MCF 10A (cell line): ENCODE results near the gene EPS8L3. TPM values are rescaled to one million over a fixed set of nuclear protein-coding genes. Genes with fewer than 3 reads are reported as not detected.

Source experiments
- BruUV-seq: library from RNA; stranded (reverse); fragments of 400-500 nt; replicated peaks from 2 replicates; lab custom pipeline; 2021; lab: Mats Ljungman, UMichigan
- CTCF ChIA-PET: fragments of 300-600 bp; sonication (Branson Sonifier 250); formaldehyde crosslinking; extraction: SDS; loops from one replicate; lab custom pipeline; 2021; ENCODE audit warnings: antibody characterized with exemption, inconsistent platforms; lab: Yijun Ruan, JAX
- POLR2A ChIA-PET: fragments of 300-600, 350-650 bp; sonication (Branson Sonifier 250); formaldehyde crosslinking; extraction: SDS; loops from one replicate; lab custom pipeline; 2020; ENCODE audit warnings: antibody characterized with exemption, inconsistent platforms; lab: Yijun Ruan, JAX
- DNase-seq: peaks from one replicate; pipeline ENCODE4 v3.0.0-alpha.2; 2018; ENCODE audit not compliant: unreplicated experiment
- H3K27ac Mint-ChIP-seq: one replicate; pipeline ENCODE4 v1.8.0; 2022; ENCODE audit warnings: mild to moderate bottlenecking, low read depth, mixed read lengths; ENCODE audit not compliant: unreplicated experiment
- H3K27me3 Mint-ChIP-seq: one replicate; pipeline ENCODE4 v1.8.0; 2022; ENCODE audit warnings: mixed read lengths; ENCODE audit not compliant: insufficient read depth, unreplicated experiment
- H3K36me3 Mint-ChIP-seq: one replicate; pipeline ENCODE4 v1.8.0; 2022; ENCODE audit warnings: mild to moderate bottlenecking, moderate library complexity, mixed read lengths; ENCODE audit not compliant: insufficient read depth, unreplicated experiment
- H3K4me1 Mint-ChIP-seq: one replicate; pipeline ENCODE4 v1.8.0; 2022; ENCODE audit warnings: mixed read lengths; ENCODE audit not compliant: insufficient read depth, unreplicated experiment
- H3K4me3 Mint-ChIP-seq: one replicate; pipeline ENCODE4 v1.8.0; 2022; ENCODE audit warnings: mild to moderate bottlenecking, moderate library complexity, mixed read lengths; ENCODE audit not compliant: unreplicated experiment
- H3K9me3 Mint-ChIP-seq: one replicate; pipeline ENCODE4 v1.8.0; 2022; ENCODE audit warnings: mixed read lengths; ENCODE audit not compliant: unreplicated experiment
- CTCF ChIP-seq: fragments of 200-600 bp; IDR thresholded peaks from one replicate; pipeline ENCODE4 v1.8.0; 2022; ENCODE audit warnings: antibody characterized with exemption, mild to moderate bottlenecking; ENCODE audit not compliant: unreplicated experiment
- intact Hi-C: fragments of 100-400 bp; cut with micrococcal nuclease; formaldehyde crosslinking; loops from 2 replicates; pipeline ENCODE4 v1.14.1; 2022
- total RNA-seq: library from RNA; stranded (reverse); gene quantifications from 2 replicates; pipeline ENCODE4 v1.2.3, GENCODE V29; 2022

EPS8L3 gene
- total RNA-seq, 1 experiment from 2014 or later, result not detected

GRCh38 chr1:109776206-109776835 is 12.6 kb upstream of the EPS8L3 start:
- ChIA-PET POLR2A (interaction anchor here (0.8 to 8.8 kb wide), 6 partner anchors 204 to 258 kb away, joined by 3 to 82 read pairs (median 3); partner anchors contain the start of genes AHCYL1 and STRIP1), CTCF (interaction anchor here (0.6 to 25.8 kb wide), 41 partner anchors 10 to 329 kb away, joined by 3 to 969 read pairs (median 5); partner anchors contain the start of genes AHCYL1, AMPD2, GNAI3 and GNAT2)
- no peak for DNase-seq
- Mint-ChIP-seq H3K36me3 (no peaks in the 10 kb centered on the region), H3K9me3 (no peaks in the 10 kb centered on the region), H3K4me3 (no peak overlapping the region), H3K4me1 (no peaks in the 10 kb centered on the region), H3K27me3 (no peaks in the 10 kb centered on the region), H3K27ac (no peak overlapping the region)
- intact Hi-C loops, result loop anchor here (5.0 kb wide), 1 partner anchor 136 kb away; the partner anchor contains the start of gene CSF1
- no TSS peak for BruUV-seq
- no peak for TF ChIP-seq CTCF

GRCh38 chr1:109775398-109775797 is 11.7 kb upstream of the EPS8L3 start:
- Mint-ChIP-seq H3K4me1 (no peaks in the 10 kb centered on the region), H3K27ac (no peak overlapping the region), H3K4me3 (no peak overlapping the region), H3K36me3 (no peaks in the 10 kb centered on the region), H3K9me3 (no peaks in the 10 kb centered on the region), H3K27me3 (no peaks in the 10 kb centered on the region)
- no TSS peak for BruUV-seq
- intact Hi-C loops, result loop anchor here (5.0 kb wide), 1 partner anchor 137 kb away; the partner anchor contains the start of gene CSF1
- DNase-seq, result no peak
- POLR2A ChIA-PET, result interaction anchor here (0.6 to 8.8 kb wide), 5 partner anchors 123 to 229 kb away, joined by 3 to 82 read pairs (median 22); partner anchors contain the start of gene AHCYL1
- CTCF ChIA-PET, result interaction anchor here (0.5 to 25.8 kb wide), 14 partner anchors 16 to 270 kb away, joined by 3 to 969 read pairs (median 10); partner anchors contain the start of genes AHCYL1 and GNAI3
- TF ChIP-seq CTCF, result no peak

- no peak overlapping the region for H3K27ac Mint-ChIP-seq
- BruUV-seq, result no TSS peak
- POLR2A ChIA-PET, result interaction anchor here (0.7 to 8.8 kb wide), 10 partner anchors 9 to 228 kb away, joined by 3 to 82 read pairs (median 3); partner anchors contain the start of genes AHCYL1, AMPD2, GNAI3 and GNAT2
- H3K9me3 Mint-ChIP-seq, result no peaks in the 10 kb centered on the region
- intact Hi-C loops, result loop anchor here (1.0 to 5.0 kb wide), 3 partner anchors 57 to 228 kb away; no protein-coding TSS in a partner anchor
- H3K4me1 Mint-ChIP-seq, result peaks cover 8% of the 10 kb centered on the region
- H3K27me3 Mint-ChIP-seq, result no peaks in the 10 kb centered on the region
- no peaks in the 10 kb centered on the region for H3K36me3 Mint-ChIP-seq
- CTCF ChIA-PET, result interaction anchor here (0.6 to 25.8 kb wide), 56 partner anchors 8 to 725 kb away, joined by 3 to 969 read pairs (median 4); partner anchors contain the start of genes AHCYL1, AMPD2, GNAI3 and GNAT2
- no peak for TF ChIP-seq CTCF
- DNase-seq, result no peak
- H3K4me3 Mint-ChIP-seq, result no peak overlapping the region
Measured at GRCh38 chr1:109773900-109774485, 10.3 kb upstream of the EPS8L3 start.
